HEK293T (cell line): Measurements from ENCODE around the gene KRT15.
A peak's percentile ranks its signal among the peaks of the same experiment; 100 is the strongest.
"Not testable (repeated sequence)": the region's sequence is repeated elsewhere in the genome, so short reads cannot be mapped to it uniquely, and the experiment has no call there.

Experiments
- CTCF ChIA-PET: fragments of 350-600 bp; formaldehyde crosslinking; extraction: SDS; loops from one replicate; lab custom pipeline; 2021; ENCODE audit warnings: antibody characterized with exemption, inconsistent platforms; lab: Yijun Ruan, JAX
- POLR2A ChIA-PET: fragments of 350-600 bp; formaldehyde crosslinking; extraction: SDS; loops from one replicate; lab custom pipeline; 2020; ENCODE audit warnings: antibody characterized with exemption, inconsistent platforms; lab: Yijun Ruan, JAX
- DNase-seq: peaks from one replicate; pipeline ENCODE4 v3.0.0; 2012; ENCODE audit warnings: mixed read lengths; ENCODE audit errors: extremely low spot score
- ARNT ChIP-seq: fragments of 450-650 bp; IDR thresholded peaks from 2 replicates; pipeline ENCODE4 v1.6.1; 2017; ENCODE audit warnings: mild to moderate bottlenecking
- BHLHE40 ChIP-seq: fragments of 450-650 bp; IDR thresholded peaks from 2 replicates; pipeline ENCODE4 v1.6.1; 2016; ENCODE audit warnings: mild to moderate bottlenecking, moderate library complexity, borderline replicate concordance
- CTBP1 ChIP-seq: fragments of 450-650 bp; IDR thresholded peaks from 2 replicates; pipeline ENCODE4 v1.6.1; 2016; ENCODE audit warnings: borderline replicate concordance
- ELF4 ChIP-seq: fragments of 450-650 bp; IDR thresholded peaks from 2 replicates; pipeline ENCODE4 v1.6.1; 2017; ENCODE audit warnings: antibody characterized with exemption
- FOXA1 ChIP-seq: fragments of 450-650 bp; IDR thresholded peaks from 2 replicates; pipeline ENCODE4 v1.6.1; 2016; ENCODE audit warnings: mild to moderate bottlenecking
- FOXK2 ChIP-seq: fragments of 450-650 bp; IDR thresholded peaks from 2 replicates; pipeline ENCODE4 v1.6.1; 2016; ENCODE audit warnings: mild to moderate bottlenecking
- FOXM1 ChIP-seq: fragments of 450-650 bp; IDR thresholded peaks from 2 replicates; pipeline ENCODE4 v1.6.1; 2017; ENCODE audit warnings: mild to moderate bottlenecking, borderline replicate concordance
- HDGF ChIP-seq: fragments of 450-650 bp; IDR thresholded peaks from 2 replicates; pipeline ENCODE4 v1.6.1; 2017; ENCODE audit warnings: antibody characterized with exemption, borderline replicate concordance
- L3MBTL2 ChIP-seq: fragments of 450-650 bp; conservative IDR thresholded peaks from 2 replicates; pipeline ENCODE4 v1.6.1; 2016; ENCODE audit warnings: mild to moderate bottlenecking
- LEF1 ChIP-seq: fragments of 450-650 bp; IDR thresholded peaks from 2 replicates; pipeline ENCODE4 v1.6.1; 2017; ENCODE audit warnings: mild to moderate bottlenecking, borderline replicate concordance
- NFRKB ChIP-seq: fragments of 450-650 bp; IDR thresholded peaks from 2 replicates; pipeline ENCODE4 v1.6.1; 2016; ENCODE audit warnings: mild to moderate bottlenecking, moderate library complexity
- SP1 ChIP-seq: fragments of 450-650 bp; IDR thresholded peaks from 2 replicates; pipeline ENCODE4 v1.6.1; 2017
- SUZ12 ChIP-seq: fragments of 450-650 bp; IDR thresholded peaks from 2 replicates; pipeline ENCODE4 v1.6.1; 2016; ENCODE audit warnings: mild to moderate bottlenecking
- TARDBP ChIP-seq: fragments of 450-650 bp; IDR thresholded peaks from 2 replicates; pipeline ENCODE4 v1.6.1; 2016
- ZNF384 ChIP-seq: fragments of 450-650 bp; IDR thresholded peaks from 2 replicates; pipeline ENCODE4 v1.6.1; 2016
- TF ChIP-seq, protein P1 (sequence below): fragments of 450-650 bp; IDR thresholded peaks from 2 replicates; pipeline ENCODE4 v1.6.1; 2016

The KRT15 gene

DNA sequence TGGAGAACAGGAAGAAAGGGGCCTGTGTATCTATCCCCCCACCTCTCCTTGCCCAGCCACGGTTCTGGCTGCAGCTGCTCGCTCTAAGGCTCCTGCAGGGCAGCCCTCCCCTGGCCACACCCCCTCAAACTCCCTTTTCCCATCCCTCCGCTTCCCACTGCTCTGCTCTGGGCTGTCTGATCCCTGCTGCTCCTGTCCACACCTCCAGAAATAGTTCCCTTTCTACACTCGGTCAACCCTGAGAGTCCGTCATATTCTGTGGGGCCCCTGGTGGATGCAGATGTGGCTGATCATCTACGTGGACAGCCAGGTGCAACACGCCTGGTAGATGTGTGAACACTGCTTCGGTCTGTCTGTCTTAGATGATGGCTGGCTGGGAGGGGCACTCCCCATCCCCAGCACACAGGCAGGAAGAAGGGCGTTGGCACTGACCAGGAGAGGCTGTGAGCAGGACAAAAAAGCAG is 28.7 kb upstream of the KRT15 start:
- DNase-seq = no peak
- ChIA-PET POLR2A (no interaction called here), CTCF (interaction anchor here (1.3 to 4.2 kb wide), 7 partner anchors 13 to 637 kb away, joined by 5 to 83 read pairs (median 26); no protein-coding TSS in a partner anchor)
- TF ChIP-seq FOXA1 = no peak

DNA sequence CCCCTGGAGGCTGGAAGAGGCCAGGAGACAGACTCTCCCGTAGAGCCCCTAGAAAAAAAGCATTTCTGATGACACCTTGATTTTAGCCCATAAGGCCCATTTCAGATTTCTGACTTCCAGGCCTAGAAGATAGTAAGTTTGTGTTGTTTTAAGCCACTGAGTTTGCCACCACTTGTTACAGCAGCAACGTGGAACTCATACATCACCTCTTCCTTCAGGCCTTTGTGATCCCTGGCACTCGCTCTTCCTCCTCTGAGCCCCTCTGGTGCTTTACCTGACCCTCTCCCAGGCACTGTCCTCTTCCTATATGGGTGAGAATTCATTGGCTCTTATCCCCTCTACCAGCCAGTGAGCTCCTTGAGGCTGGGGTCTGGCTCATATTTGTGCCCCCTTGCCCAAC is 28.1 kb upstream of the KRT15 start:
- no peak for TF ChIP-seq BHLHE40
- no peak for TF ChIP-seq TARDBP
- no peak for TF ChIP-seq CTBP1
- no peak for TF ChIP-seq FOXA1
- no peak for TF ChIP-seq LEF1
- TF ChIP-seq, protein P1, sequence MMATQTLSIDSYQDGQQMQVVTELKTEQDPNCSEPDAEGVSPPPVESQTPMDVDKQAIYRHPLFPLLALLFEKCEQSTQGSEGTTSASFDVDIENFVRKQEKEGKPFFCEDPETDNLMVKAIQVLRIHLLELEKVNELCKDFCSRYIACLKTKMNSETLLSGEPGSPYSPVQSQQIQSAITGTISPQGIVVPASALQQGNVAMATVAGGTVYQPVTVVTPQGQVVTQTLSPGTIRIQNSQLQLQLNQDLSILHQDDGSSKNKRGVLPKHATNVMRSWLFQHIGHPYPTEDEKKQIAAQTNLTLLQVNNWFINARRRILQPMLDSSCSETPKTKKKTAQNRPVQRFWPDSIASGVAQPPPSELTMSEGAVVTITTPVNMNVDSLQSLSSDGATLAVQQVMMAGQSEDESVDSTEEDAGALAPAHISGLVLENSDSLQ = no peak
- TF ChIP-seq ELF4 = no peak
- no peak for TF ChIP-seq SUZ12
- TF ChIP-seq SP1 = no peak
- TF ChIP-seq ARNT = no peak
- TF ChIP-seq FOXK2 = no peak
- TF ChIP-seq NFRKB = no peak
- TF ChIP-seq HDGF = no peak
- no peak for TF ChIP-seq L3MBTL2
- TF ChIP-seq FOXM1 = no peak
- no peak for TF ChIP-seq ZNF384
- ChIA-PET POLR2A (no interaction called here), CTCF (interaction anchor here (1.3 kb wide), 1 partner anchor 101 kb away, joined by 7 read pairs; no protein-coding TSS in a partner anchor)
- DNase-seq = no peak

DNA sequence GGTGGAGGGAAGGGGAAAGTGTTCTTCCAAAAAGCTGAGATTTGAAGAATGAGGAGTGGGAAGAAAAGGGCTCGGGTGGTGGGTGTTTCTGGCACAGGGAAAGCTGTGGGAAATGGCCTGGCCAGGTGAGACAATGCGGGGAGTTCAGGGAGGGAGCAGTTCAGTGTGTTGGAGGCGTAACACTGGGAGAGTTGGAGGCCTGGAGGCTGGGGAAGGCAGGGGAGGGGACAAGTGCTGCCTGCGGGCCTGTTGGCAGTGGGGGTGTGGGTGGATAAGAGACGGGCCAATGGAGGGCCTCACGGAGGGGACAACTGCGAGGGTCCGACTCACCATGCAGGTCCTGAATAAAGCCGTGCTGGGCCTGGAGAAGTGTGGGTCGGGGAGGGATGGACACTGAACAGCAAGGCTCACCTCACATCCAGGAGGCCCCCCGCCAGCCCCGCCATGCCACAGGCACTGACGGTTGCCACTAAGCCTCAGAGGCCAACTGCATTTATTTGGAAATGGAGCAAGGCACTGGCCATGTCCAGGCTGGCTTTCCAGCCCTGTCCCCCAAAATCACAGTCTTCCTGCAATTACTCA is 27.2 kb upstream of the KRT15 start:
- CTCF ChIA-PET = interaction anchor here (1.3 kb wide), 1 partner anchor 102 kb away, joined by 7 read pairs; no protein-coding TSS in a partner anchor
- no peak for DNase-seq
- no peak for TF ChIP-seq SUZ12
- no peak for TF ChIP-seq FOXM1
- no peak for TF ChIP-seq CTBP1
- no peak for TF ChIP-seq ARNT
- TF ChIP-seq LEF1 = no peak
- TF ChIP-seq BHLHE40 = no peak
- no peak for TF ChIP-seq NFRKB
- no peak for TF ChIP-seq ELF4
- no peak for TF ChIP-seq HDGF
- TF ChIP-seq, protein P1 = no peak
- no peak for TF ChIP-seq FOXK2
- TF ChIP-seq FOXA1 = no peak
- TF ChIP-seq TARDBP = no peak
- no peak for TF ChIP-seq L3MBTL2
- no peak for TF ChIP-seq ZNF384
- TF ChIP-seq SP1 = no peak
- POLR2A ChIA-PET = interaction anchor here (0.9 to 1.3 kb wide), 2 partner anchors 120 to 727 kb away, joined by 3 to 4 read pairs; no protein-coding TSS in a partner anchor

DNA sequence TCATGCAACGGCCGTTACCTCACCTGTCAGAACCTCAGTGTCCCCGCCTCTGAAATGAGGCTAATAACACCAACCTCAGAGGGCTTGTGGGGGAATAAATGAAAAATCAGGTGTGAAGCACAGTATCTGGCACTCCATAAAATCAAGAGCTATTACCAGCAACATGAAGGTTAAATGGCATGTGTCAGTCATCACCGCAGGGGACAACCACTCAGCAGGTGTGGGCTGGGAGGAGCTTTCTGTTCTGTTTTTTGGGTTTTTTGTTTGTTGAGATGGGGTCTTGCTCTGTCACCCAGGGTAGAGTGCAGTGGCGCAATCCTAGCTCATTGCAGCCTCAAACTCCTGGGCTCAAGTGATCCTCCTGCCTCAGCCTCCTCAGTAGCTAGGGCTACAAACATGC is 26.2 kb upstream of the KRT15 start:
- DNase-seq = no peak
- ChIA-PET CTCF (interaction anchor here (0.6 to 1.4 kb wide), 4 partner anchors 13 to 118 kb away, joined by 3 to 13 read pairs (median 4); no protein-coding TSS in a partner anchor), POLR2A (interaction anchor here (0.8 to 1.3 kb wide), 3 partner anchors 12 to 726 kb away, joined by 3 to 4 read pairs (median 3); no protein-coding TSS in a partner anchor)
- TF ChIP-seq FOXM1 (no peak), TARDBP (no peak), L3MBTL2 (no peak), ARNT (no peak)
- TF ChIP-seq, protein P1 = peak; percentile 62; the same call in 1 of the 2 replicates

DNA sequence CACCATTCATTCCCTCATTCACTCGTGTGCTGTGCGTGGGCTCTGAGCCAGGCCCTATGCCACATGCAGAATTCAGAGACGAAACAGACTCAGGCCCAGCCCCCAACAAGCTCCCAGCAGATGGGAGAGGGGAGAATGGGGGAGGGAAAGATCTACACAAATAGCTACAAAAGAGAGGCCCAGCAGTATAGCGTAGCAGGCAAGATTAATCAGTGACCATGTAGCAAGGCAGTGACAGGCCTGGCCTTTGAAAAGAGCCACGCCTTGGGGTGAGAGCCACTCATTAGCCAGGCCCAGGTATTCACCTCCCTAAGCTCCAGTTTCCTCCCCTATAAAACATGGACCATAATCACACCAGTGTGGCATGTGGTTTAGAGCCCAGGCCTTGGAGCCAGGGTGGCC is 25.8 kb upstream of the KRT15 start:
- CTCF ChIA-PET = interaction anchor here (0.6 to 1.4 kb wide), 4 partner anchors 13 to 118 kb away, joined by 3 to 13 read pairs (median 4); no protein-coding TSS in a partner anchor
- POLR2A ChIA-PET = interaction anchor here (0.8 to 1.3 kb wide), 2 partner anchors 12 to 726 kb away, joined by 3 to 4 read pairs; no protein-coding TSS in a partner anchor
- TF ChIP-seq ARNT (no peak), HDGF (no peak), CTBP1 (no peak), SUZ12 (no peak), FOXM1 (no peak), L3MBTL2 (no peak), ELF4 (no peak), NFRKB (no peak), ZNF384 (no peak), FOXA1 (no peak), SP1 (no peak), LEF1 (no peak), FOXK2 (no peak), BHLHE40 (no peak), TARDBP (no peak)
- TF ChIP-seq, protein P1 = no peak
- DNase-seq = no peak

DNA sequence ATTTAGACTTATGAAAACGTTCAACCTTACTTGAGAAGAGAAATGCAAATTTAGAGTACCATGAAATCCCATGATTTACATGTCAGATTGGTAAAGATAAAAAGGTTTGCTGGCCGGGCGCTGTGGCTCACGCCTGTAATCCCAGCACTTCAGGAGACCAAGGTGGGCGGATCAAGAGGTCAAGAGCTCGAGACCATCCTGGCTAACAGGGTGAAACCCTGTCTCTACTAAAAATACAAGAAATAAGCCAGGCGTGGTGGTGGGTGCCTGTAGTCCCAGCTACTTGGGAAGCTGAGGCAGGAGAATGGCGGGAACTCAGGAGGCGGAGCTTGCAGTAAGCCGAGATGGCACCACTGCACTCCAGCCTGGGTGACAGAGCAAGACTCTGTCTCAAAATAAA is 24.1 kb upstream of the KRT15 start:
- ChIA-PET CTCF (interaction anchor here (1.5 kb wide), 1 partner anchor 106 kb away, joined by 4 read pairs; no protein-coding TSS in a partner anchor), POLR2A (interaction anchor here (1.1 kb wide), 1 partner anchor 8 kb away, joined by 3 read pairs; no protein-coding TSS in a partner anchor)

More for the DNA sequence above, 24.1 kb upstream of the KRT15 start:
- DNase-seq = not testable (repeated sequence)
